ENCODE measurements around the gene INTS12. TPM values are rescaled to one million over a fixed set of nuclear protein-coding genes. Genes with fewer than 3 reads are reported as not detected.

The INTS12 gene
- 12.1 and 14.5 TPM in 2 replicates for total RNA-seq

GRCh38 chr4:105708181-105709080 is at the start of gene INTS12, which contains the start of gene GSTCD:
Gene INTS12 (minus strand): TSS chr4:105708689. CDS start chr4:105700005, 8,684 bp downstream.
Gene GSTCD (plus strand): TSS chr4:105708784. CDS start chr4:105717614, 8,830 bp downstream.

Other genes with a start within 250 kb of the INTS12 start
- gene PPA2, start 234.6 kb downstream of the INTS12 start, total RNA-seq: 51.5 and 61.6 TPM in 2 replicates
- not detected in 2 replicates for gene ARHGEF38, start 156.1 kb downstream of the INTS12 start, total RNA-seq
- 3.9 and 5.2 TPM in 2 replicates for gene GSTCD, start 95 bp upstream of the INTS12 start, total RNA-seq
- gene NPNT, start 186.8 kb upstream of the INTS12 start, total RNA-seq: under 0.01 and 0.16 TPM in 2 replicates

All from bronchial smooth muscle cell (primary cell).